SH-SY5Y (cell line): ENCODE data around the gene MMP17.

ENCODE experiments used
- GATA2 ChIP-seq: IDR thresholded peaks from 2 replicates; pipeline ENCODE4 v1.6.1; 2011; ENCODE audit warnings: mild to moderate bottlenecking, low read depth, low read length
- GATA3 ChIP-seq: IDR thresholded peaks from 2 replicates; pipeline ENCODE4 v1.6.1; 2011; ENCODE audit warnings: low read depth, mild to moderate bottlenecking, low read length, moderate library complexity

GRCh38 chr12:131862600-131862993, 34.4 kb downstream of the MMP17 start:
- TF ChIP-seq GATA2 (no peak), GATA3 (no peak)
